ENCODE data around the gene DOCK8.
A peak's percentile ranks its signal among the peaks of the same experiment; 100 is the strongest.

The DOCK8 gene

DNA sequence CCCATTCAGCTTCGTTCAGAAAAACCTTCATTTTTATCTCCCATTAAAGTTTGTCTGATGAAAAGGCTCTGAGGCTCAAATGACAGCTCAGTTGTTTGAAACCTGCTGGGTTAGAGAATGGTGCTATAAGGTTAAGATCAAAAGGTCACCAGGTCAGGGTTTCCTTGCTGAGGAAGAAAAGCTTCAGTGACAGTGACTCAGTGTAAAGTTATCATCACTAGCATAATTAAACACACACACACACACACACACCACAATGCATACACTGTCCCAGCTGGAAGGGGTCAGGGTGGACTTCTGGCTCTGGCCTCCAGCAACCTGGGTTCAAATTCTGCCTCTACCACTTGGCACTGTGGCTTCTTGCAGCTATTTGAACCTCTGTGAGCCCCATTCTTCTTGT is 281.1 kb downstream of the DOCK8 start:
- no peak overlapping the region for H3K9ac ChIP-seq (ENCODE audit: low read length in 2 of 2)
- H3K4me3 ChIP-seq (ENCODE audit: low read length in 2 of 2): no peak overlapping the region
- no peak overlapping the region for H3K27ac ChIP-seq (ENCODE audit: low read length)
- H3K36me3 ChIP-seq (ENCODE audit: control insufficient read depth in 2 of 2, insufficient read depth in 2 of 2, low read length in 2 of 2): no peaks in the 10 kb centered on the region
- H3K4me1 ChIP-seq (ENCODE audit: control insufficient read depth, insufficient read depth, low read length): no peaks in the 10 kb centered on the region
- no peaks in the 10 kb centered on the region for H3K9me3 ChIP-seq (ENCODE audit: control insufficient read depth in 2 of 2, low read length in 2 of 2)
- no peaks in the 10 kb centered on the region for H3K27me3 ChIP-seq (ENCODE audit: control insufficient read depth in 1 of 2, insufficient read depth in 2 of 2, low read length in 2 of 2)

DNA sequence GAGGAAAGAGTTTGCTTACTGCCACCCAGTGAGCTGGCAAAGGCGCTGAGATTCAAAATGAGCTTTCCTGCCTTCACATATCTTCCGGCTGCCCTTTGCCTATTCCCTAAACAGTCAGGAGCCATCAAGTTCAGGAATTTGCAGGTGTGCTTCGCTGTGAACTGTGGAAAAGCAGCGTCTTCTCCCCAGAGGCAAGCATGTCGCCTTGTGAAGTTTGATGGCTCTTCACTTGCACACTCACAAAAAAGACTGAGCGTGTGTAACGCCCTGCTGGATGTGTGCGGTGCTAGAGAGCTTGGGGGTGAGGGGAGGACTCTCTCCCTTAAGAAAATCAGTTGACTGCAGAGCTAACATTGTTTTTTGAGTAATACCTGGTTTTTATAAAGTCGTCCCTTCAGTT is 288.7 kb downstream of the DOCK8 start:
- Histone ChIP-seq H3K27me3 (ENCODE audit: control insufficient read depth in 1 of 2, insufficient read depth in 2 of 2, low read length in 2 of 2) (no peaks in the 10 kb centered on the region), H3K9me3 (ENCODE audit: control insufficient read depth in 2 of 2, low read length in 2 of 2) (no peaks in the 10 kb centered on the region), H3K4me1 (ENCODE audit: control insufficient read depth, insufficient read depth, low read length) (peaks cover 13% of the 10 kb centered on the region), H3K36me3 (ENCODE audit: control insufficient read depth in 2 of 2, insufficient read depth in 2 of 2, low read length in 2 of 2) (no peaks in the 10 kb centered on the region), H3K4me3 (ENCODE audit: low read length in 2 of 2) (peak overlapping the region in 1 of 2 donors; percentile 81), H3K9ac (ENCODE audit: low read length in 2 of 2) (peak overlapping the region in 1 of 2 donors; percentile 62), H3K27ac (ENCODE audit: low read length) (peak overlapping the region; percentile 41)

DNA sequence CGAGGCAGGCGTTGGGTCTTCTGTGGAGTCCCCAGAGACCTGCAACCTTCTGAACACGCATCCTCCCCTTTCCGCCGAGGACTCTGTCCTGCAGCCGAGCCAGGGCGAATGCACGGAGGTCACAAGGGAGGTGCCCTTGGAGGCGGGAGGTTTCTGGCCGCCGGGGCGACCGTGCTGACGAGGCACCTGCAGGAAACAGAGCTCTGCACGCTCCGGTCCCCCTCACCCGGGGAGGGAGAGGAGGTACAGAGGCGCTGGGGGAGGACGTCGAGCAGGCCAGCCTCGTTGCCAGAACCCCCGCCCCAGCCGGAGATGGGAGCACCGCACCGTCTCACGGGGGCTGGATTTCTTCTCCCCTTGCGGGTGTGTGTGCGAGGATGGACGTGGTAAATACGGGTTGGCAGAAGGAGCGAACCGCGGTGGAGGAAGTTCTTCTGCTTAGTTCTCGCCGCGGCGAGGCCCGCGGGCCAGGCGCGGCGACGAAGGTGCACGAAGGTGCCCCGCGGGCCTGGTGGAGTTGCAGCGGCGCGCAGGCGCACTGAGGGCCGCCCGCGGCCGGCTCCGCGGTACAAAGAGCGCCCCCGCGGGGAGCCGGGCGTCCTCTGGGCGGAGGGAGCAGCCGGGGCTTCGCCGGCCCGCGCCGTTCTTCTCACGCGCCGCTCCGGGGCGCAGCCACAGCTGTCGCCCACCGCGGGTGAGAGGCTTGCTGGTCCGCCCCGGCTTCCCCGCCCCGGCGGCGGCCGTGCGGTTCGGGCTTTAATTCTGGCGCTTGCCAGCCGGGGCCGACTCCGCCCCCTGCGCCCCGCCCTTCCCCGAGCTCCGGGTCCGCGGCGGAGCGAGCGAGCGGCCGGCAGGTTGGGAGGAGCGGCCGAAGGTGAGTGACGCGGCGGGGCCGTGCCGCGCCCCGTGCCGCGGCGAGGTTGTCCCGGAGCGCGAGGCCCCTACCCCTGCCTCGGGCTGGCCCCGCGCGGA is 289.5 kb downstream of the DOCK8 start, which contains the start of gene KANK1:
TSS of gene KANK1 (plus strand) at position 815 of the 972 bp plus-strand sequence.
- Histone ChIP-seq H3K4me3 (ENCODE audit: low read length in 2 of 2) (peak within 1 kb of the TSS; percentile 81 to 89), H3K9me3 (ENCODE audit: control insufficient read depth in 2 of 2, low read length in 2 of 2) (no peaks in the 10 kb centered on the region), H3K4me1 (ENCODE audit: control insufficient read depth, insufficient read depth, low read length) (peaks cover 13% of the 10 kb centered on the region), H3K36me3 (ENCODE audit: control insufficient read depth in 2 of 2, insufficient read depth in 2 of 2, low read length in 2 of 2) (no peaks in the 10 kb centered on the region), H3K9ac (ENCODE audit: low read length in 2 of 2) (peak within 1 kb of the TSS; percentile 54 to 62), H3K27ac (ENCODE audit: low read length) (peak within 1 kb of the TSS; percentile 41), H3K27me3 (ENCODE audit: control insufficient read depth in 1 of 2, insufficient read depth in 2 of 2, low read length in 2 of 2) (no peaks in the 10 kb centered on the region)

DNA sequence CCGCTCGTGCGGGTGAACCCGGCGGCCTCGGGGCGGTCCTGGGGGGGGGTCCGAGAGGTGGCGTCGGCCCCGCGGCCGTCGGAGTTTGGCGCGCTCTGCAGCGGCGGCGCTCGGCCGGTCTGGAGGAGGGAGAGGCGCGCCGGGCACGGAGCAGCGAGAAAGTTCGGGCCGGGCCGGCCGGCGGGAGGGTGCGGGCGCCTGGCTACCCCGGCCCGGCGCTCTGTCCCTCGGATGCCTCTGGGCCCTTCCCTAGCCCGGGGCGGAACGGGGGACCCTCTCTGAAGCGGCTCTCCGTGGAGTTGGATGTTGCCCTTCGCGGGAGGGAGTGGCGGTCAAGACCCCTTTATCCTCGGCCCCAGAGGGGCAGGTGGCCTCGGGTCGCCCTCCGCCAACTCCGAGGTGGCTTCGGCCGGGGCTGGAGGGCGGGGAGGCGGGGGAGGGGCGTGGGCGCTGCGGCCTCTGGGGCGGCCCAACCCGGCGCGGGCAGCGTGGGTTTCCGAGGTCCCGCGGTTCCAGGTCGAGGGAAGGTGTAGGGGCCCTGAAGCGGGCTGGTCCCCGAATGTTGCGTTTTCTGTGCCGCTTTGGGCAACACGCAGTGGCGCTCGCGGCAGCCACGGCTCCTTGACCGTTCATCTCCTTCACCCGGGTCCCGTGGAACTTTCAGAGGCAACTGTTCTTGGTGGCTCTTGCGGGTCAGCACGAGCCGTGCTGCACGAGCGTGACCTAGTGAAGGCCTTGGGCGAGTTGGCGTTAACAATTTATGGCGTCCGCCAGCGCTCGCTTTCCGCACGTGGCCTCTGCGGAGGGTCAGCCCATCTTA is 290.5 kb downstream of the DOCK8 start:
- Histone ChIP-seq H3K27me3 (ENCODE audit: control insufficient read depth in 1 of 2, insufficient read depth in 2 of 2, low read length in 2 of 2) (no peaks in the 10 kb centered on the region), H3K27ac (ENCODE audit: low read length) (no peak overlapping the region), H3K36me3 (ENCODE audit: control insufficient read depth in 2 of 2, insufficient read depth in 2 of 2, low read length in 2 of 2) (no peaks in the 10 kb centered on the region), H3K9ac (ENCODE audit: low read length in 2 of 2) (peak overlapping the region; percentile 46 to 51), H3K4me3 (ENCODE audit: low read length in 2 of 2) (peak overlapping the region; percentile 65 to 81), H3K9me3 (ENCODE audit: control insufficient read depth in 2 of 2, low read length in 2 of 2) (no peaks in the 10 kb centered on the region), H3K4me1 (ENCODE audit: control insufficient read depth, insufficient read depth, low read length) (peaks cover 13% of the 10 kb centered on the region)

DNA sequence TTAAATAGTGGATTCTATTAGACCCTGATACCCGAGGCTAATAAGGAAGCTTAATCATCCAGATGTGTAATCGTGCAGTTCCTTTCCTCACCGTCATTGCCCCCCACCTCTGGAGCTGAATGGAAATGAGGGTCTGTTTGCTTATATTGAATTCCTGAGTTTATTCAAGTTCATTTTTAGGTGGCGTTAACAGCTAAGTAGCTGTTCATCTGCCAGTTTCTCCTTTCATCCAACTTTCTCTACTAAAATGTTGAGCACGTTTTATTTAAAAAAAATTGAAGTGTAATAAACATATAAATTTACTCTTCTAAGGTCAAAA is 291.0 kb downstream of the DOCK8 start:
- Histone ChIP-seq H3K4me3 (ENCODE audit: low read length in 2 of 2) (peak overlapping the region; percentile 65 to 81), H3K27ac (ENCODE audit: low read length) (no peak overlapping the region), H3K36me3 (ENCODE audit: control insufficient read depth in 2 of 2, insufficient read depth in 2 of 2, low read length in 2 of 2) (no peaks in the 10 kb centered on the region), H3K4me1 (ENCODE audit: control insufficient read depth, insufficient read depth, low read length) (peaks cover 13% of the 10 kb centered on the region), H3K27me3 (ENCODE audit: control insufficient read depth in 1 of 2, insufficient read depth in 2 of 2, low read length in 2 of 2) (no peaks in the 10 kb centered on the region), H3K9me3 (ENCODE audit: control insufficient read depth in 2 of 2, low read length in 2 of 2) (no peaks in the 10 kb centered on the region), H3K9ac (ENCODE audit: low read length in 2 of 2) (peak overlapping the region; percentile 46 to 51)

DNA sequence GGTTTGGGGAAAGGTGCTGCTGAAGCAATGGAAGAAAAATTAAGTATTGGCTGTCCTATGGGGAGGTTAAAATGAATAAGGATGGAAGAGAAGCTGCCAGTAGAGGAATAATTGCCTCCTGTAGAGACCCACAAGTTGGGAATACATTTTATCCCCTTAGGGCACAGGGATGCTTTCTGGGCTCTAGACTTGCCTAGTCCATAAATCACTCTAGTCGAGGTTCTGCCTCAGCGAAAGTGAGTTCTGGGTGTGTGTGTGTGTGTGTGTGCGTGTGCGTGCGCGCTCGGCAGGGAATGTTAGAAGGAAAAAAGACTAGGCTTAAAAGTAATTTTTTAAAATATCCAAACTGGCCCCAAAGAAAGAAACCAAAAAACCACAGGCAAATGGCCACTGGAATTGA is 291.6 kb downstream of the DOCK8 start:
- no peaks in the 10 kb centered on the region for H3K27me3 ChIP-seq (ENCODE audit: control insufficient read depth in 1 of 2, insufficient read depth in 2 of 2, low read length in 2 of 2)
- H3K4me1 ChIP-seq (ENCODE audit: control insufficient read depth, insufficient read depth, low read length): peaks cover 13% of the 10 kb centered on the region
- H3K27ac ChIP-seq (ENCODE audit: low read length): no peak overlapping the region
- H3K9me3 ChIP-seq (ENCODE audit: control insufficient read depth in 2 of 2, low read length in 2 of 2): no peaks in the 10 kb centered on the region
- no peak overlapping the region for H3K9ac ChIP-seq (ENCODE audit: low read length in 2 of 2)
- no peak overlapping the region for H3K4me3 ChIP-seq (ENCODE audit: low read length in 2 of 2)
- H3K36me3 ChIP-seq (ENCODE audit: control insufficient read depth in 2 of 2, insufficient read depth in 2 of 2, low read length in 2 of 2): no peaks in the 10 kb centered on the region

DNA sequence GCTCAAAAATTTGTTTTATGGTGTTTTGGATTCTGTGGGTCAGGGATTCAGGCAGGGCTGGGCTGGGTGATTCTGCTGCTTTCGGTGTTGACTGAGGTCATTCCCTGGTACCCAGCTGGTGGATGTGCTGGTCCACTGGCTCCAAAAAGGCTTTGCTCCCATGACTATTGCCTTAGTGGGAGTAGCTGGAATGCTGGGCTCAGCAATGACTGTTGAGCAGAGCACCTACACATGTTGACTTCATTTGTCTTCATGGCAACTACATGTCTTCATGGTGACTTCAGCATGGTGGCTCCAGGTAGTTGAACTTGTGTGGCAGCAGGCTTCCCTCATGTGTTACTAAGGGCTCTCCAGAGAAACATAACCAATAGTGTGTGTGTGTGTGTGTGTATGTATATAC is 297.2 kb downstream of the DOCK8 start:
- no peak overlapping the region for H3K27ac ChIP-seq (ENCODE audit: low read length)
- no peak overlapping the region for H3K4me3 ChIP-seq (ENCODE audit: low read length in 2 of 2)
- no peak overlapping the region for H3K9ac ChIP-seq (ENCODE audit: low read length in 2 of 2)

DNA sequence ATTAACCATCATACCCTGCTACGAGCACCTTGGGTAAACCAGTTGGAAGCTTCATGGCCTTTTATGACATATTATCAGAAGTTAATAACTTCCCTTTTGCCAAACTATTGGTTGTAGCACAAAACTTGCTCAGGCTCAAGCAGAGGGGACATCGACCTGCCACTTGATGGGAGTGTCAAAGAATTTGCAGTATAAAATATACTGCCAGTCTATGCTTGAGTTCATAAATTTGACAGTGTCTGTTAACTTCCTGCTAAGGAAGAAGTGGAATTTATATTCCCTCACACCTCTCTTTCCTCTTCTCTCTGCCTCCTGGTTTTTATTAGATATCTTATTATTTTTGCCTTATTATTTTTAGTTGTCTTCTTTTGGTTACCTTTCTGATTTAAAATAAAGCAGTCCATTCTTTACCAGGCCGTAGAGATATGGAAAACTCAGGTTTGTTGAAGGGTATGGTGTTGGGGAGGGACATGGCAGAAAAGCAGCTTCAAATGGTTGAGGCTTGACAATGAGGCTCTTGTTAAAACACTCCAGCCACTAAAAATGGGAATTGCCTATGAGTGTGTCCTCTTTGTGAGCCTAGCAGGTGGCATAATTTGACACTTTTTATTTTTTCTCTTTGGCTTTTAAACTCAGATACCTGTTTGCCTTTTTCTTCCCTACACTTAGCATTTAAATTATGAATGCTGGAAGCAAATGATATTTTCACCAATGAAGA is 298.0 kb downstream of the DOCK8 start:
- Histone ChIP-seq H3K4me3 (ENCODE audit: low read length in 2 of 2) (no peak overlapping the region), H3K9me3 (ENCODE audit: control insufficient read depth in 2 of 2, low read length in 2 of 2) (no peaks in the 10 kb centered on the region), H3K27me3 (ENCODE audit: control insufficient read depth in 1 of 2, insufficient read depth in 2 of 2, low read length in 2 of 2) (no peaks in the 10 kb centered on the region), H3K4me1 (ENCODE audit: control insufficient read depth, insufficient read depth, low read length) (no peaks in the 10 kb centered on the region), H3K27ac (ENCODE audit: low read length) (no peak overlapping the region), H3K9ac (ENCODE audit: low read length in 2 of 2) (no peak overlapping the region), H3K36me3 (ENCODE audit: control insufficient read depth in 2 of 2, insufficient read depth in 2 of 2, low read length in 2 of 2) (no peaks in the 10 kb centered on the region)

More for the DNA sequence above, 297.2 kb downstream of the DOCK8 start:
- Histone ChIP-seq H3K4me1 (ENCODE audit: control insufficient read depth, insufficient read depth, low read length) (no peaks in the 10 kb centered on the region), H3K36me3 (ENCODE audit: control insufficient read depth in 2 of 2, insufficient read depth in 2 of 2, low read length in 2 of 2) (no peaks in the 10 kb centered on the region), H3K9me3 (ENCODE audit: control insufficient read depth in 2 of 2, low read length in 2 of 2) (no peaks in the 10 kb centered on the region), H3K27me3 (ENCODE audit: control insufficient read depth in 1 of 2, insufficient read depth in 2 of 2, low read length in 2 of 2) (no peaks in the 10 kb centered on the region)
